Endothelial cell (in vitro differentiated cells): Measurements from ENCODE around the gene SPTY2D1. TPM values are rescaled to one million over a fixed set of nuclear protein-coding genes. Genes with fewer than 3 reads are reported as not detected.
"Not testable (repeated sequence)": the region's sequence is repeated elsewhere in the genome, so short reads cannot be mapped to it uniquely, and the experiment has no call there.

Experiments
- DNase-seq: peaks from one replicate; pipeline ENCODE4 v3.0.0; 2021; ENCODE audit warnings: low spot score
- H3K27ac Mint-ChIP-seq: one replicate; pipeline ENCODE4 v1.8.0; 2021; ENCODE audit warnings: mixed read lengths, inconsistent platforms; ENCODE audit not compliant: unreplicated experiment
- H3K27me3 Mint-ChIP-seq: one replicate; pipeline ENCODE4 v1.8.0; 2021; ENCODE audit warnings: mild to moderate bottlenecking, moderate library complexity, mixed read lengths, inconsistent platforms; ENCODE audit not compliant: unreplicated experiment
- H3K36me3 Mint-ChIP-seq: one replicate; pipeline ENCODE4 v1.8.0; 2021; ENCODE audit warnings: mild to moderate bottlenecking, low read depth, mixed read lengths, inconsistent platforms; ENCODE audit not compliant: unreplicated experiment
- H3K4me1 Mint-ChIP-seq: one replicate; pipeline ENCODE4 v1.8.0; 2021; ENCODE audit warnings: mild to moderate bottlenecking, mixed read lengths, inconsistent platforms; ENCODE audit not compliant: unreplicated experiment
- H3K4me3 Mint-ChIP-seq: one replicate; pipeline ENCODE4 v1.8.0; 2021; ENCODE audit warnings: mild to moderate bottlenecking, mixed read lengths, inconsistent platforms; ENCODE audit not compliant: unreplicated experiment
- H3K9me3 Mint-ChIP-seq: one replicate; pipeline ENCODE4 v1.8.0; 2021; ENCODE audit warnings: mixed read lengths, inconsistent platforms; ENCODE audit not compliant: unreplicated experiment
- total RNA-seq: library from RNA; stranded (reverse); fragmentation: NEBNext Ultra II Directional; extraction: Animal tissue kit (Norgen Biotek cat#: 25700); gene quantifications from one replicate; pipeline ENCODE4 v1.2.1, GENCODE V29; 2021; ENCODE audit not compliant: unreplicated experiment
- TF ChIP-seq, protein P1 (sequence below): fragments of 200-600 bp; sonication (generic); IDR thresholded peaks from one replicate; pipeline ENCODE4 v1.5.0; 2021; ENCODE audit warnings: antibody characterized with exemption; ENCODE audit not compliant: unreplicated experiment

Gene SPTY2D1
- total RNA-seq, 1 donor from 2014 or later, result 19.9 TPM

DNA sequence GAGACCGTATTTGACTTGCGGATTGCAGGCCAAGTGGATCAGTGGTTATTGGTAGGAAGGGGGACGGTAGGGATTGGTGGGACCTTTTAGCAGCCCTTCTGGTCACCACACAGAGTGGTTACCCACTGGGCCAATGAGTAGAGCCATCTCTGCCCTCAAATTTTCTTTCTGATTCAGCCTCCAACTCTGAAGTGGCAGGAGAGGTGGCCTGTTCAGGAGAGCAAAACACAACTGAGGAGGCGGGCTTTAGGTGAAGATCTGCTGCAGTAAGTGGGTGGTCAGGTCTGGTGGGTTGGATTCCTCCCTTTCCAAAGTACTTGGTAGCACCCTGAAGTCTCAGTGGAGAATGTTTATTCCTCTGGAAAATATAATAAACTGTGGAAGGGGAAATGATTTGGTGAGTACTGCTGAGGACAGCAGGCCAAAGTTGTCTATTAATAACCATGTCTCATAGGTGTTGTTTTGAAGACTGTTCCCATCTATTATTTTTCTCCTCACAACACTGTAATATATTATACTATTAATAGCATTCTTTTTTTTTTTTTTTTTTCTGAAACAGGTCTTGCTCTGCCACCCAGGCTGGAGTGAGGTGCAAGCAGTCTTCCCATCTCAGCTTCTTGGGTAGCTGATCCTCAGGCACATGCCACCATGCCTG is 33.1 kb downstream of the SPTY2D1 start:
- TF ChIP-seq, protein P1, sequence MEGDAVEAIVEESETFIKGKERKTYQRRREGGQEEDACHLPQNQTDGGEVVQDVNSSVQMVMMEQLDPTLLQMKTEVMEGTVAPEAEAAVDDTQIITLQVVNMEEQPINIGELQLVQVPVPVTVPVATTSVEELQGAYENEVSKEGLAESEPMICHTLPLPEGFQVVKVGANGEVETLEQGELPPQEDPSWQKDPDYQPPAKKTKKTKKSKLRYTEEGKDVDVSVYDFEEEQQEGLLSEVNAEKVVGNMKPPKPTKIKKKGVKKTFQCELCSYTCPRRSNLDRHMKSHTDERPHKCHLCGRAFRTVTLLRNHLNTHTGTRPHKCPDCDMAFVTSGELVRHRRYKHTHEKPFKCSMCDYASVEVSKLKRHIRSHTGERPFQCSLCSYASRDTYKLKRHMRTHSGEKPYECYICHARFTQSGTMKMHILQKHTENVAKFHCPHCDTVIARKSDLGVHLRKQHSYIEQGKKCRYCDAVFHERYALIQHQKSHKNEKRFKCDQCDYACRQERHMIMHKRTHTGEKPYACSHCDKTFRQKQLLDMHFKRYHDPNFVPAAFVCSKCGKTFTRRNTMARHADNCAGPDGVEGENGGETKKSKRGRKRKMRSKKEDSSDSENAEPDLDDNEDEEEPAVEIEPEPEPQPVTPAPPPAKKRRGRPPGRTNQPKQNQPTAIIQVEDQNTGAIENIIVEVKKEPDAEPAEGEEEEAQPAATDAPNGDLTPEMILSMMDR, result no peak
- no peaks in the 10 kb centered on the region for H3K36me3 Mint-ChIP-seq
- no peaks in the 10 kb centered on the region for H3K9me3 Mint-ChIP-seq
- H3K4me1 Mint-ChIP-seq, result no peaks in the 10 kb centered on the region
- no peak overlapping the region for H3K27ac Mint-ChIP-seq
- H3K4me3 Mint-ChIP-seq, result no peak overlapping the region
- H3K27me3 Mint-ChIP-seq, result no peaks in the 10 kb centered on the region
- DNase-seq, result no peak

DNA sequence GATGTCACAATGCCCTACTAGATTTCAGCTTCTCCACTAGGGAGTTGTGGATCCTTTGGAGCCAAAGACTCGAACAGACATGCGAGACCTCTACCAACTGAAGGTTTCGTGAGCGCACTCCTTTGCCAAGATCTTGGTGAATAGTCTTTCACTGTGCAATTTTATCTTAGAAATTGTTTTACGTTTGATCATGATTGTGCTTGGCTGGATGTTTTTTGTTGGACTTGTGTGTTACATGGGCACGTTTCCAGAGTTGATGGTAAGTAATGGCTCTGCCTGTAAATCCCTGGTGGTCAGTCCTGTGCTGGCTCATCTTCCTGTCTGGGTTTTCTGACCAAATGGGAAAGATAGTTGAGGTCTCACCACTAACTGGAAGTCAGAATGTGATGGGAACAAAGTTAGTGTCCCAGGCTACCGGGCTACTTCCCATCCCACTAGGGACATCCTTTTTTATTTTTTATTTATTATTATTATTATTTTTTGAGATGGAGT is 34.4 kb downstream of the SPTY2D1 start, which contains the start of gene MISFA:
TSS of gene MISFA (plus strand) at position 51 of the 492 bp plus-strand sequence. CDS start at position 191, 140 bp downstream.
- no peak within 1 kb of the TSS for H3K27ac Mint-ChIP-seq
- no peaks in the 10 kb centered on the region for H3K27me3 Mint-ChIP-seq
- no peak for DNase-seq
- H3K9me3 Mint-ChIP-seq, result no peaks in the 10 kb centered on the region
- TF ChIP-seq, protein P1, result no peak
- H3K36me3 Mint-ChIP-seq, result no peaks in the 10 kb centered on the region
- no peaks in the 10 kb centered on the region for H3K4me1 Mint-ChIP-seq
- H3K4me3 Mint-ChIP-seq, result no peak within 1 kb of the TSS

DNA sequence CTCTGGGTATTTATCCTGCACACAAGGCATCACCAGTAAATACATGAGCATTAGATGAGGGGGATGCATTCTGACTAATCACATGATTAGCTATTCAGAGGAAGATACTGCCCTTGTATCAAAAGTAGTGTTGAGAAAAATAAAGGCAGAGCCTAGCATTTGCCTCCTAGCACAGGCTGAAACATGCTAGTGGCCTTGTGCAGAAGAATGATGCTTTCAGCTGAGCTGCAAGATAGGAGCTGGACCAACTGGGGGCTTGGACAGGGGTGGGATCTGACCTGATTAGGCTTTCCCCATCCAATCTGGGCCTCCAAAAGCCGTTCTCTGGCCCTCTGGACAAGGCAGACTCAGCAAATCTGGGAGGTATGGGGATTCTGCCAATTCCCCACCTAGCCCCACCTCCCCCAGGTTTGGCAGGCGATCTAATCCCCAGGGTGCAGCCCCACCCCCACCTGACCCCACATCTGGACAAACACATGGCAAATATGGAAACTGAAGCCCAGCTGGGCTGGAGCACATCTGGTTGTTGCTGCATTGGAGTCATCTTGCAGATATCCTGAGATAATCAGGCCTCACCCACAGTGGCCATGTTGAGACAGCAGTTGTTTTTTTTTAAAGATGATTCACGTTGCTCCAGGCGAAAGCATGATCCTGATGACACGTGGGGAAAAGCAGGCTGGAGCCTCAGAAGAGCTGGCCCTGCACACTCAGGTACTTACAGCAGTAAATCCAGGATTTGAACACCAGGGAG is 39.0 kb downstream of the SPTY2D1 start:
- Mint-ChIP-seq H3K9me3 (no peaks in the 10 kb centered on the region), H3K27ac (no peak overlapping the region), H3K27me3 (no peaks in the 10 kb centered on the region), H3K4me1 (peaks cover 3% of the 10 kb centered on the region), H3K36me3 (no peaks in the 10 kb centered on the region), H3K4me3 (no peak overlapping the region)
- TF ChIP-seq, protein P1, result no peak
- no peak for DNase-seq

DNA sequence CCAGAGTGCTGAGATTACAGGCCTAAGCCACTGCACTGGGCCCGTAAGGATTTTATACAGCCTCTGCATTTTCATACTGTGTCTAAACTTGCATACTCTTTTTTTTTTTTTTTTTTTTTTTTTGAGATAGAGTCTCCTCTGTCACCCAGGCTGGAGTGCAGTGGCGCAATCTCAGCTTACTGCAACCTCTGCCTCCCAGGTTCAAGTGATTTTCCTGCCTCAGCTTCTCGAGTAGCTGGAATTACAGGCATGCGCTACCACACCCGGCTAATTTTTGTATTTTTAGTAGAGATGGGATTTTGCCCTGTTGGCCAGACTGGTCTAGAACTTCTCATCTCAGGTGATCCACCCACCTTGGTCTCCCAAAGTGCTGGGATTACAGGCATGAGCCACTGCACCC is 40.1 kb downstream of the SPTY2D1 start:
- not testable (repeated sequence) for H3K36me3 Mint-ChIP-seq, H3K4me3 Mint-ChIP-seq, H3K27me3 Mint-ChIP-seq, H3K27ac Mint-ChIP-seq, H3K4me1 Mint-ChIP-seq, H3K9me3 Mint-ChIP-seq, DNase-seq

DNA sequence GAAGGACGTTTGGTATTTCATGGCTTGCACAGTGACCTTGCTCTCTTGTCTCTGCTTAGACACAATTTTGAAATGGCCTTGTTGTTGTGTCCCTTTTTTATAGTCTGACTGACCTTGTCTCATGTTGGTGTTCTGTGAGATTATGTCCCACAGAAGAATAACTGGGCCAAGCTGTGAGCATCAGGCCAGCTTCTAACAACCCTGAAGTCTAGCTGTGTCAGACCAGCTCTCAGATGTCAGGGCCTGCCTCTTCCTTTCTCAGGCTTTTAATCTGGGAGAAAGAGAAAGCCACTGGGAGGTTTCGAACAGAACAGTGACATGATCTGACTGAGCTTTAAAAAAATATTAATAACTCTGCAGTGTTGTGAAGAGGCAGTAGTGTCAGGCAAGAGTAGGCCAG is 43.6 kb downstream of the SPTY2D1 start:
- Mint-ChIP-seq H3K27me3 (no peaks in the 10 kb centered on the region), H3K36me3 (no peaks in the 10 kb centered on the region), H3K9me3 (no peaks in the 10 kb centered on the region), H3K4me1 (peaks cover 3% of the 10 kb centered on the region), H3K4me3 (no peak overlapping the region), H3K27ac (no peak overlapping the region)
- no peak for DNase-seq
- TF ChIP-seq, protein P1, result no peak
